GM18507 (cell line): ENCODE measurements around the gene FNBP1.
"Not testable (repeated sequence)": the region's sequence is repeated elsewhere in the genome, so short reads cannot be mapped to it uniquely, and the experiment has no call there.

Experiments
- DNase-seq: peaks from one replicate; pipeline ENCODE4 v3.0.0; 2011; ENCODE audit warnings: low read depth; ENCODE audit not compliant: insufficient read length; ENCODE audit errors: extremely low spot score
- FAIRE-seq: peaks from 2 replicates; lab custom pipeline; 2011; peaks lifted over from hg19 to GRCh38; lab: Jason Lieb, UNC

Gene FNBP1

GRCh38 chr9:129968690-129969485 lies 74.1 kb downstream of the FNBP1 start:
- FAIRE-seq: no peak
- DNase-seq: no peak

- DNase-seq (no peak), FAIRE-seq (no peak)
Observed at GRCh38 chr9:129964901-129965734, 77.9 kb downstream of the FNBP1 start.

GRCh38 chr9:129962889-129963703 lies 79.9 kb downstream of the FNBP1 start:
- FAIRE-seq: peak; percentile 94
- no peak for DNase-seq

GRCh38 chr9:129962451-129962864 lies 80.5 kb downstream of the FNBP1 start:
- DNase-seq (no peak), FAIRE-seq (no peak)

- FAIRE-seq (no peak), DNase-seq (no peak)
Observed at GRCh38 chr9:129958796-129959195, 84.2 kb downstream of the FNBP1 start.

- no peak for DNase-seq
- FAIRE-seq: no peak
Observed at GRCh38 chr9:129954868-129955550, 88.0 kb downstream of the FNBP1 start.

- DNase-seq (no peak), FAIRE-seq (no peak)
Observed at GRCh38 chr9:129953736-129954135, 89.3 kb downstream of the FNBP1 start.

GRCh38 chr9:129952337-129952736 lies 90.7 kb downstream of the FNBP1 start:
- no peak for FAIRE-seq
- DNase-seq: no peak

GRCh38 chr9:129949821-129950220 lies 93.2 kb downstream of the FNBP1 start:
- DNase-seq: no peak
- no peak for FAIRE-seq

- FAIRE-seq, DNase-seq: not testable (repeated sequence)
Observed at GRCh38 chr9:129948626-129949025, 94.4 kb downstream of the FNBP1 start.

- DNase-seq: no peak
- peak; percentile 33 for FAIRE-seq
Observed at GRCh38 chr9:129946246-129946995, 96.6 kb downstream of the FNBP1 start.

GRCh38 chr9:129945314-129945713 lies 97.7 kb downstream of the FNBP1 start:
- no peak for DNase-seq
- FAIRE-seq: no peak

- DNase-seq: no peak
- FAIRE-seq: no peak
Observed at GRCh38 chr9:129944506-129945116, 98.4 kb downstream of the FNBP1 start.

GRCh38 chr9:129939431-129939830 lies 103.6 kb downstream of the FNBP1 start:
- no peak for FAIRE-seq
- DNase-seq: no peak

GRCh38 chr9:129938291-129938979 lies 104.6 kb downstream of the FNBP1 start:
- no peak for DNase-seq
- FAIRE-seq: no peak

GRCh38 chr9:129937879-129938278 lies 105.1 kb downstream of the FNBP1 start:
- DNase-seq, FAIRE-seq: not testable (repeated sequence)

GRCh38 chr9:129936222-129936621 lies 106.8 kb downstream of the FNBP1 start:
- no peak for DNase-seq
- FAIRE-seq: no peak

- DNase-seq: no peak
Observed at GRCh38 chr9:129934780-129935179, 108.2 kb downstream of the FNBP1 start.

More at GRCh38 chr9:129934780-129935179, 108.2 kb downstream of the FNBP1 start:
- no peak for FAIRE-seq
